Measurements from ENCODE around the gene HS6ST3.

The HS6ST3 gene

GRCh38 chr13:96223231-96223630 is 133.3 kb downstream of the HS6ST3 start:
- no peaks in the 10 kb centered on the region for H3K27me3 ChIP-seq (ENCODE audit: control insufficient read depth, insufficient read depth, low read length, poor library complexity, severe bottlenecking)
- no peaks in the 10 kb centered on the region for H3K9me3 ChIP-seq (ENCODE audit: control insufficient read depth, low read length)
- no peaks in the 10 kb centered on the region for H3K36me3 ChIP-seq (ENCODE audit: control insufficient read depth, insufficient read depth, low read length)
- no peak overlapping the region for H3K27ac ChIP-seq (ENCODE audit: insufficient read depth, low read depth, low read length, poor library complexity, severe bottlenecking)
- 91 to 93% methylated on average over 5 of the region's 5 CpGs for WGBS, 2 experiments
- no peak overlapping the region for H3K4me3 ChIP-seq (ENCODE audit: insufficient read depth, low read depth, low read length)
- no peaks in the 10 kb centered on the region for H3K4me1 ChIP-seq (ENCODE audit: control insufficient read depth, insufficient read depth, low read length)

GRCh38 chr13:96229356-96229755 is 139.4 kb downstream of the HS6ST3 start:
- WGBS, 2 experiments, result 11 to 35% methylated on average over 2 of the region's 2 CpGs
- no peak overlapping the region for H3K4me3 ChIP-seq (ENCODE audit: insufficient read depth, low read depth, low read length)
- no peak overlapping the region for H3K27ac ChIP-seq (ENCODE audit: insufficient read depth, low read depth, low read length, poor library complexity, severe bottlenecking)

GRCh38 chr13:96238241-96238640 is 148.3 kb downstream of the HS6ST3 start:
- H3K4me3 ChIP-seq (ENCODE audit: insufficient read depth, low read depth, low read length), result no peak overlapping the region
- no peaks in the 10 kb centered on the region for H3K9me3 ChIP-seq (ENCODE audit: control insufficient read depth, low read length)
- H3K4me1 ChIP-seq (ENCODE audit: control insufficient read depth, insufficient read depth, low read length), result no peaks in the 10 kb centered on the region
- H3K27ac ChIP-seq (ENCODE audit: insufficient read depth, low read depth, low read length, poor library complexity, severe bottlenecking), result no peak overlapping the region
- no peaks in the 10 kb centered on the region for H3K27me3 ChIP-seq (ENCODE audit: control insufficient read depth, insufficient read depth, low read length, poor library complexity, severe bottlenecking)
- 79 to 85% methylated on average over 5 of the region's 5 CpGs for WGBS, 2 experiments
- no peaks in the 10 kb centered on the region for H3K36me3 ChIP-seq (ENCODE audit: control insufficient read depth, insufficient read depth, low read length)

More at GRCh38 chr13:96229356-96229755, 139.4 kb downstream of the HS6ST3 start:
- no peaks in the 10 kb centered on the region for H3K4me1 ChIP-seq (ENCODE audit: control insufficient read depth, insufficient read depth, low read length)
- no peaks in the 10 kb centered on the region for H3K36me3 ChIP-seq (ENCODE audit: control insufficient read depth, insufficient read depth, low read length)
- no peaks in the 10 kb centered on the region for H3K27me3 ChIP-seq (ENCODE audit: control insufficient read depth, insufficient read depth, low read length, poor library complexity, severe bottlenecking)
- H3K9me3 ChIP-seq (ENCODE audit: control insufficient read depth, low read length), result no peaks in the 10 kb centered on the region

- Histone ChIP-seq H3K27me3 (ENCODE audit: control insufficient read depth, insufficient read depth, low read length, poor library complexity, severe bottlenecking) (no peaks in the 10 kb centered on the region), H3K9me3 (ENCODE audit: control insufficient read depth, low read length) (no peaks in the 10 kb centered on the region), H3K4me1 (ENCODE audit: control insufficient read depth, insufficient read depth, low read length) (no peaks in the 10 kb centered on the region), H3K4me3 (ENCODE audit: insufficient read depth, low read depth, low read length) (no peak overlapping the region), H3K27ac (ENCODE audit: insufficient read depth, low read depth, low read length, poor library complexity, severe bottlenecking) (no peak overlapping the region), H3K36me3 (ENCODE audit: control insufficient read depth, insufficient read depth, low read length) (no peaks in the 10 kb centered on the region)
- WGBS, 2 experiments, result 97% methylated on average over 5 of the region's 5 CpGs
Observed at GRCh38 chr13:96238861-96239260, 149.0 kb downstream of the HS6ST3 start.

GRCh38 chr13:96243376-96243775 is 153.5 kb downstream of the HS6ST3 start:
- Histone ChIP-seq H3K4me3 (ENCODE audit: insufficient read depth, low read depth, low read length) (no peak overlapping the region), H3K4me1 (ENCODE audit: control insufficient read depth, insufficient read depth, low read length) (no peaks in the 10 kb centered on the region), H3K36me3 (ENCODE audit: control insufficient read depth, insufficient read depth, low read length) (no peaks in the 10 kb centered on the region), H3K27ac (ENCODE audit: insufficient read depth, low read depth, low read length, poor library complexity, severe bottlenecking) (no peak overlapping the region), H3K27me3 (ENCODE audit: control insufficient read depth, insufficient read depth, low read length, poor library complexity, severe bottlenecking) (no peaks in the 10 kb centered on the region), H3K9me3 (ENCODE audit: control insufficient read depth, low read length) (no peaks in the 10 kb centered on the region)
- WGBS, 2 experiments, result 60 to 80% methylated on average over 1 of the region's 1 CpG

- H3K36me3 ChIP-seq (ENCODE audit: control insufficient read depth, insufficient read depth, low read length), result no peaks in the 10 kb centered on the region
- no peak overlapping the region for H3K4me3 ChIP-seq (ENCODE audit: insufficient read depth, low read depth, low read length)
- no peaks in the 10 kb centered on the region for H3K9me3 ChIP-seq (ENCODE audit: control insufficient read depth, low read length)
- H3K27ac ChIP-seq (ENCODE audit: insufficient read depth, low read depth, low read length, poor library complexity, severe bottlenecking), result no peak overlapping the region
- WGBS, 2 experiments, result 73 to 74% methylated on average over 2 of the region's 2 CpGs
- H3K4me1 ChIP-seq (ENCODE audit: control insufficient read depth, insufficient read depth, low read length), result no peaks in the 10 kb centered on the region
- no peaks in the 10 kb centered on the region for H3K27me3 ChIP-seq (ENCODE audit: control insufficient read depth, insufficient read depth, low read length, poor library complexity, severe bottlenecking)
Observed at GRCh38 chr13:96248103-96248502, 158.2 kb downstream of the HS6ST3 start.

- no peak overlapping the region for H3K27ac ChIP-seq (ENCODE audit: insufficient read depth, low read depth, low read length, poor library complexity, severe bottlenecking)
- H3K27me3 ChIP-seq (ENCODE audit: control insufficient read depth, insufficient read depth, low read length, poor library complexity, severe bottlenecking), result no peaks in the 10 kb centered on the region
- no peaks in the 10 kb centered on the region for H3K36me3 ChIP-seq (ENCODE audit: control insufficient read depth, insufficient read depth, low read length)
- H3K4me1 ChIP-seq (ENCODE audit: control insufficient read depth, insufficient read depth, low read length), result no peaks in the 10 kb centered on the region
- H3K9me3 ChIP-seq (ENCODE audit: control insufficient read depth, low read length), result no peaks in the 10 kb centered on the region
- no peak overlapping the region for H3K4me3 ChIP-seq (ENCODE audit: insufficient read depth, low read depth, low read length)
- 78 to 81% methylated on average over 1 of the region's 1 CpG for WGBS, 2 experiments
Observed at GRCh38 chr13:96248996-96249395, 159.1 kb downstream of the HS6ST3 start.

- no peaks in the 10 kb centered on the region for H3K36me3 ChIP-seq (ENCODE audit: control insufficient read depth, insufficient read depth, low read length)
- no peak overlapping the region for H3K4me3 ChIP-seq (ENCODE audit: insufficient read depth, low read depth, low read length)
- no peaks in the 10 kb centered on the region for H3K4me1 ChIP-seq (ENCODE audit: control insufficient read depth, insufficient read depth, low read length)
- WGBS, 2 experiments, result 95 to 97% methylated on average over 4 of the region's 4 CpGs
- H3K27me3 ChIP-seq (ENCODE audit: control insufficient read depth, insufficient read depth, low read length, poor library complexity, severe bottlenecking), result no peaks in the 10 kb centered on the region
- H3K27ac ChIP-seq (ENCODE audit: insufficient read depth, low read depth, low read length, poor library complexity, severe bottlenecking), result no peak overlapping the region
- H3K9me3 ChIP-seq (ENCODE audit: control insufficient read depth, low read length), result no peaks in the 10 kb centered on the region
Observed at GRCh38 chr13:96252903-96253302, 163.0 kb downstream of the HS6ST3 start.

GRCh38 chr13:96273196-96273595 is 183.3 kb downstream of the HS6ST3 start:
- H3K9me3 ChIP-seq (ENCODE audit: control insufficient read depth, low read length), result no peaks in the 10 kb centered on the region
- H3K4me3 ChIP-seq (ENCODE audit: insufficient read depth, low read depth, low read length), result no peak overlapping the region
- WGBS, 2 experiments, result 87 to 100% methylated on average over 1 of the region's 1 CpG
- H3K27me3 ChIP-seq (ENCODE audit: control insufficient read depth, insufficient read depth, low read length, poor library complexity, severe bottlenecking), result no peaks in the 10 kb centered on the region
- H3K4me1 ChIP-seq (ENCODE audit: control insufficient read depth, insufficient read depth, low read length), result no peaks in the 10 kb centered on the region
- H3K36me3 ChIP-seq (ENCODE audit: control insufficient read depth, insufficient read depth, low read length), result no peaks in the 10 kb centered on the region
- H3K27ac ChIP-seq (ENCODE audit: insufficient read depth, low read depth, low read length, poor library complexity, severe bottlenecking), result no peak overlapping the region

GRCh38 chr13:96274046-96274445 is 184.1 kb downstream of the HS6ST3 start:
- no peaks in the 10 kb centered on the region for H3K27me3 ChIP-seq (ENCODE audit: control insufficient read depth, insufficient read depth, low read length, poor library complexity, severe bottlenecking)
- no peaks in the 10 kb centered on the region for H3K36me3 ChIP-seq (ENCODE audit: control insufficient read depth, insufficient read depth, low read length)
- H3K4me3 ChIP-seq (ENCODE audit: insufficient read depth, low read depth, low read length), result no peak overlapping the region
- H3K4me1 ChIP-seq (ENCODE audit: control insufficient read depth, insufficient read depth, low read length), result no peaks in the 10 kb centered on the region
- H3K9me3 ChIP-seq (ENCODE audit: control insufficient read depth, low read length), result no peaks in the 10 kb centered on the region
- H3K27ac ChIP-seq (ENCODE audit: insufficient read depth, low read depth, low read length, poor library complexity, severe bottlenecking), result no peak overlapping the region
- WGBS, 2 experiments, result 69 to 72% methylated on average over 2 of the region's 2 CpGs

GRCh38 chr13:96279904-96280303 is 190.0 kb downstream of the HS6ST3 start:
- H3K27ac ChIP-seq (ENCODE audit: insufficient read depth, low read depth, low read length, poor library complexity, severe bottlenecking), result no peak overlapping the region
- 94 to 98% methylated on average over 3 of the region's 3 CpGs for WGBS, 2 experiments

More at GRCh38 chr13:96279904-96280303, 190.0 kb downstream of the HS6ST3 start:
- Histone ChIP-seq H3K27me3 (ENCODE audit: control insufficient read depth, insufficient read depth, low read length, poor library complexity, severe bottlenecking) (no peaks in the 10 kb centered on the region), H3K4me3 (ENCODE audit: insufficient read depth, low read depth, low read length) (no peak overlapping the region), H3K36me3 (ENCODE audit: control insufficient read depth, insufficient read depth, low read length) (no peaks in the 10 kb centered on the region), H3K9me3 (ENCODE audit: control insufficient read depth, low read length) (no peaks in the 10 kb centered on the region), H3K4me1 (ENCODE audit: control insufficient read depth, insufficient read depth, low read length) (no peaks in the 10 kb centered on the region)

Measured in ectodermal cell (in vitro differentiated cells).